ENCODE data around the gene GH1. TPM values are rescaled to one million over a fixed set of nuclear protein-coding genes. Genes with fewer than 3 reads are reported as not detected.
"Not testable (repeated sequence)": the region's sequence is repeated elsewhere in the genome, so short reads cannot be mapped to it uniquely, and the experiment has no call there.

Gene GH1
- total and polyA plus RNA-seq, 7 experiments from 2014 or later, result 0.58 to 0.66 TPM; not detected in 5

GRCh38 chr17:63878413-63878812 is 40.2 kb downstream of the GH1 start:
- H3K27ac ChIP-seq (ENCODE audit: low read depth, low read length); DNase-seq; H3K36me3 Mint-ChIP-seq; H3K9me3 Mint-ChIP-seq; H3K27ac Mint-ChIP-seq; ATAC-seq; H3K9me3 ChIP-seq (ENCODE audit: control insufficient read depth in 2 of 3, low read length in 3 of 3); H3K4me1 Mint-ChIP-seq; H3K4me1 ChIP-seq (ENCODE audit: control insufficient read depth in 2 of 2, insufficient read depth in 2 of 2, low read length in 2 of 2); H3K4me3 Mint-ChIP-seq; H3K27me3 Mint-ChIP-seq; intact Hi-C loops (cut with micrococcal nuclease); H3K4me3 ChIP-seq (ENCODE audit: low read length); H3K36me3 ChIP-seq (ENCODE audit: control insufficient read depth in 2 of 3, insufficient read depth in 3 of 3, low read length in 3 of 3); H3K27me3 ChIP-seq (ENCODE audit: control insufficient read depth in 2 of 2, insufficient read depth in 2 of 2, low read length in 2 of 2); POLR2A ChIA-PET: not testable (repeated sequence)
- CTCF ChIA-PET, result interaction anchor here (0.6 kb wide), 1 partner anchor 292 kb away, joined by 3 read pairs; no protein-coding TSS in a partner anchor

DNA sequence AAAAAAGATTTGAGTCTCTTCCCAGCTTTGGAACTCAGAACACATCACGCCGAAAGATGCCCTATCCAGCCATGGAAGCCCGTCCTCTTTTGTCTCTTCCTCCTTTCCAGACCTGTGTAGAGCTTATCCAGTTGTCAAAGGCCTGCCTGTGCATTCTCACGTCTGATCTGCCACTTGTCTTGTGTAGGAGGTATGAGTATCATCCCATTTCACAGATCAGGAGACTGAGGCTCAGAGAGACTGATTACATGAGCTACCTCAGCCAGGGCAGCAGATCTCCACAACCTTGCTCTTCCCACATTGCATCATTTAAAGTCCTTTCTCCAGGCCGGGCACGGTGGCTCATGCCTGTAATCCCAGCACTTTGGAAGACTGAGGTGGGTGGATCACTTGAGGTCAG is 43.9 kb downstream of the GH1 start:
- POLR2A ChIA-PET; H3K36me3 Mint-ChIP-seq; H3K4me1 ChIP-seq (ENCODE audit: control insufficient read depth in 2 of 2, insufficient read depth in 2 of 2, low read length in 2 of 2); intact Hi-C loops (cut with micrococcal nuclease); DNase-seq; H3K27ac ChIP-seq (ENCODE audit: low read depth, low read length); ATAC-seq; H3K27me3 ChIP-seq (ENCODE audit: control insufficient read depth in 2 of 2, insufficient read depth in 2 of 2, low read length in 2 of 2); H3K9me3 Mint-ChIP-seq; H3K27me3 Mint-ChIP-seq; H3K36me3 ChIP-seq (ENCODE audit: control insufficient read depth in 2 of 3, insufficient read depth in 3 of 3, low read length in 3 of 3); H3K4me1 Mint-ChIP-seq; H3K27ac Mint-ChIP-seq; H3K4me3 ChIP-seq (ENCODE audit: low read length); H3K9me3 ChIP-seq (ENCODE audit: control insufficient read depth in 2 of 3, low read length in 3 of 3); H3K4me3 Mint-ChIP-seq: not testable (repeated sequence)
- CTCF ChIA-PET, result interaction anchor here (0.6 kb wide), 1 partner anchor 17 kb away, joined by 3 read pairs; no protein-coding TSS in a partner anchor

DNA sequence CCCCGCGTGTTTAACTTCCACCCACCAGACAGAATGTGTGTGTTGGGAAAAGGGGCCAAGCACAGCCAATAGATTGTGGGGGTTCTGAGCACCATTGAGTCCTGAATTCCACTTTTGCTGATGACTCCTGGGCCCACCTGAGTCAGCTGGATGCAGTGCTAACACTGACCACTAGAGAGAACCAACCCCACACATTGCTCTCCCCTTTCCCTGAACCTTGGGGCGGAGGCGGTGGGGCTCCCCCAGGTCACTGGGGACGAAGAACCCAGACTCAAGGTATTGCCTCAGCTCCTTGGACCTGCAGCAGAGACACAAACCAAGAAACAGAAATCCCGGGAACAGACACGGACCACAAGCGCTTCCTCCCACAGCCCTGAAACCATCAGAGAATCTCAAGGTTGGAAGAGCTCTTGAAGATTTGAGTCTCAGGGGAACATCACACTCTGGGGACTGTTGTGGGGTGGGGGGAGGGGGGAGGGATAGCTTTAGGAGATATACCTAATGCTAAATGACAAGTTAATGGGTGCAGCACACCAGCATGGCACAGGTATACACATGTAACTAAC is 44.5 kb downstream of the GH1 start:
- intact Hi-C loops (cut with micrococcal nuclease); H3K9me3 Mint-ChIP-seq; ATAC-seq; H3K9me3 ChIP-seq (ENCODE audit: control insufficient read depth in 2 of 3, low read length in 3 of 3); H3K4me1 Mint-ChIP-seq; H3K27ac Mint-ChIP-seq; H3K36me3 ChIP-seq (ENCODE audit: control insufficient read depth in 2 of 3, insufficient read depth in 3 of 3, low read length in 3 of 3); H3K4me3 ChIP-seq (ENCODE audit: low read length); H3K36me3 Mint-ChIP-seq; H3K4me1 ChIP-seq (ENCODE audit: control insufficient read depth in 2 of 2, insufficient read depth in 2 of 2, low read length in 2 of 2); H3K4me3 Mint-ChIP-seq; H3K27ac ChIP-seq (ENCODE audit: low read depth, low read length); POLR2A ChIA-PET; H3K27me3 ChIP-seq (ENCODE audit: control insufficient read depth in 2 of 2, insufficient read depth in 2 of 2, low read length in 2 of 2); DNase-seq: not testable (repeated sequence)
- H3K27me3 Mint-ChIP-seq, result peaks cover 0 to 14% (median 0%) of the 10 kb centered on the region in 5 donors
- CTCF ChIA-PET, result interaction anchor here (0.6 kb wide), 1 partner anchor 16 kb away, joined by 3 read pairs; no protein-coding TSS in a partner anchor

DNA sequence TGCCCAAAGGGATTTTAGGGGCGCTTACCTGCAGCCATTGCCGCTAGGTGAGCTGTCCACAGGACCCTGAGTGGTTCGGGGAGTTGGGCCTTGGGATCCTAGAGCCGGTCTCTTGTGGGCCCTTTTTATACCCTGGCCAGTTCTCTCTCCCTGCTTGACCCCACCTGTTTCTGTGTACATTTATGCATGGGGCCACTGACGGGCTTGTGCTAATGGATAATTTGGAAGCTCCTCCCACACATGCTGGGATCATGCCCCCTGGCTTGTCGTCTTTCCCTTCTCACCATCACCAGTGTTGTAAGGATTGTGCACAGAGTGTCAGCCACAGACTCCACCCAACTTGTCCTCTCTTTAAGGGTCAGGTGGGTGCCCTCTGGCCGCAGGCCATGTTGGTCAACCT is 45.1 kb downstream of the GH1 start, which contains the start of gene CSH2:
TSS of gene CSH2 (minus strand) at position 101 of the 400 bp plus-strand sequence. CDS start at position 38, 63 bp downstream.
- H3K27ac ChIP-seq (ENCODE audit: low read depth, low read length); H3K36me3 ChIP-seq (ENCODE audit: control insufficient read depth in 2 of 3, insufficient read depth in 3 of 3, low read length in 3 of 3); H3K4me3 ChIP-seq (ENCODE audit: low read length); H3K36me3 Mint-ChIP-seq; H3K27me3 ChIP-seq (ENCODE audit: control insufficient read depth in 2 of 2, insufficient read depth in 2 of 2, low read length in 2 of 2); CTCF ChIA-PET; DNase-seq; H3K27ac Mint-ChIP-seq; POLR2A ChIA-PET; H3K9me3 Mint-ChIP-seq; ATAC-seq; H3K4me1 Mint-ChIP-seq; intact Hi-C loops (cut with micrococcal nuclease); H3K9me3 ChIP-seq (ENCODE audit: control insufficient read depth in 2 of 3, low read length in 3 of 3); H3K4me3 Mint-ChIP-seq; H3K4me1 ChIP-seq (ENCODE audit: control insufficient read depth in 2 of 2, insufficient read depth in 2 of 2, low read length in 2 of 2): not testable (repeated sequence)
- H3K27me3 Mint-ChIP-seq, result peaks cover 0 to 14% (median 0%) of the 10 kb centered on the region in 5 donors

GRCh38 chr17:63871646-63872365 is 46.8 kb downstream of the GH1 start:
- H3K4me1 ChIP-seq (ENCODE audit: control insufficient read depth in 2 of 2, insufficient read depth in 2 of 2, low read length in 2 of 2); H3K27ac Mint-ChIP-seq; H3K27ac ChIP-seq (ENCODE audit: low read depth, low read length); CTCF ChIA-PET; H3K9me3 ChIP-seq (ENCODE audit: control insufficient read depth in 2 of 3, low read length in 3 of 3); H3K4me1 Mint-ChIP-seq; H3K27me3 ChIP-seq (ENCODE audit: control insufficient read depth in 2 of 2, insufficient read depth in 2 of 2, low read length in 2 of 2); DNase-seq; H3K36me3 Mint-ChIP-seq; POLR2A ChIA-PET; H3K4me3 Mint-ChIP-seq; H3K9me3 Mint-ChIP-seq; intact Hi-C loops (cut with micrococcal nuclease); ATAC-seq; H3K4me3 ChIP-seq (ENCODE audit: low read length); H3K36me3 ChIP-seq (ENCODE audit: control insufficient read depth in 2 of 3, insufficient read depth in 3 of 3, low read length in 3 of 3): not testable (repeated sequence)
- H3K27me3 Mint-ChIP-seq, result peaks cover 0 to 14% (median 0%) of the 10 kb centered on the region in 5 donors

- H3K27ac ChIP-seq (ENCODE audit: low read depth, low read length); ATAC-seq; H3K36me3 ChIP-seq (ENCODE audit: control insufficient read depth in 2 of 3, insufficient read depth in 3 of 3, low read length in 3 of 3); H3K4me3 ChIP-seq (ENCODE audit: low read length); H3K9me3 Mint-ChIP-seq; POLR2A ChIA-PET; H3K27ac Mint-ChIP-seq; H3K36me3 Mint-ChIP-seq; H3K4me1 ChIP-seq (ENCODE audit: control insufficient read depth in 2 of 2, insufficient read depth in 2 of 2, low read length in 2 of 2); H3K27me3 ChIP-seq (ENCODE audit: control insufficient read depth in 2 of 2, insufficient read depth in 2 of 2, low read length in 2 of 2); CTCF ChIA-PET; H3K9me3 ChIP-seq (ENCODE audit: control insufficient read depth in 2 of 3, low read length in 3 of 3); intact Hi-C loops (cut with micrococcal nuclease); DNase-seq; H3K4me3 Mint-ChIP-seq: not testable (repeated sequence)
- H3K27me3 Mint-ChIP-seq, result peaks cover 0 to 20% (median 0%) of the 10 kb centered on the region in 5 donors
- peaks cover 0 to 11% (median 5%) of the 10 kb centered on the region in 7 donors for H3K4me1 Mint-ChIP-seq
These were observed 48.4 kb downstream of the GH1 start for GRCh38 chr17:63870292-63870665.

Measured in naive thymus-derived CD4-positive, alpha-beta T cell (primary cell).